ENCODE results near the gene DCBLD1.

The DCBLD1 gene

DNA sequence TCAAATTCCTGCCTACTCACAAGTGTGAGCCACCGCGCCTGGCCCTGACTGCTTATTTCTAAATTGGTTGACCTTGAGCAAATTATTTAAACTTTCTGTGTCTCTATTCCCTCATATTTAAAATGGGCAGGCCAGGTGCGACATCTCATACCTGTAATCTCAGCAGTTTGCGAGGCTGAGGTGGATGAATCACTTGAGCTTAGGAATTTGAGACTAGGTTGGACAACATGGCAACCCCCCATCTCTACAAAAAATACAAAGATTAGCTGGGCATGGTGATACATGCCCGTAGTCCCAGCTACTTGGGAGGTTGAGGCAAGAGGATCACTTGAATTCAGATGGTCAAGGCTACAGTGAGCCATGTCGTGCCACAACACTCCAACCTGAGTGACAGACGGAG lies 26.5 kb downstream of the DCBLD1 start:
- Mint-ChIP-seq H3K27me3 (ENCODE audit: low read depth) (no peaks in the 10 kb centered on the region), H3K4me1 (peaks cover 57% of the 10 kb centered on the region), H3K27ac (peak overlapping the region in 1 of 3 experiments; percentile 39), H3K36me3 (ENCODE audit: low read depth) (no peaks in the 10 kb centered on the region), H3K9me3 (no peaks in the 10 kb centered on the region), H3K4me3 (no peak overlapping the region)
- TF ChIP-seq, protein P1, sequence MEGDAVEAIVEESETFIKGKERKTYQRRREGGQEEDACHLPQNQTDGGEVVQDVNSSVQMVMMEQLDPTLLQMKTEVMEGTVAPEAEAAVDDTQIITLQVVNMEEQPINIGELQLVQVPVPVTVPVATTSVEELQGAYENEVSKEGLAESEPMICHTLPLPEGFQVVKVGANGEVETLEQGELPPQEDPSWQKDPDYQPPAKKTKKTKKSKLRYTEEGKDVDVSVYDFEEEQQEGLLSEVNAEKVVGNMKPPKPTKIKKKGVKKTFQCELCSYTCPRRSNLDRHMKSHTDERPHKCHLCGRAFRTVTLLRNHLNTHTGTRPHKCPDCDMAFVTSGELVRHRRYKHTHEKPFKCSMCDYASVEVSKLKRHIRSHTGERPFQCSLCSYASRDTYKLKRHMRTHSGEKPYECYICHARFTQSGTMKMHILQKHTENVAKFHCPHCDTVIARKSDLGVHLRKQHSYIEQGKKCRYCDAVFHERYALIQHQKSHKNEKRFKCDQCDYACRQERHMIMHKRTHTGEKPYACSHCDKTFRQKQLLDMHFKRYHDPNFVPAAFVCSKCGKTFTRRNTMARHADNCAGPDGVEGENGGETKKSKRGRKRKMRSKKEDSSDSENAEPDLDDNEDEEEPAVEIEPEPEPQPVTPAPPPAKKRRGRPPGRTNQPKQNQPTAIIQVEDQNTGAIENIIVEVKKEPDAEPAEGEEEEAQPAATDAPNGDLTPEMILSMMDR (IDR thresholded peaks at IDR 0.05; ENCODE audit: unreplicated experiment in 3 of 3) = no peak

DNA sequence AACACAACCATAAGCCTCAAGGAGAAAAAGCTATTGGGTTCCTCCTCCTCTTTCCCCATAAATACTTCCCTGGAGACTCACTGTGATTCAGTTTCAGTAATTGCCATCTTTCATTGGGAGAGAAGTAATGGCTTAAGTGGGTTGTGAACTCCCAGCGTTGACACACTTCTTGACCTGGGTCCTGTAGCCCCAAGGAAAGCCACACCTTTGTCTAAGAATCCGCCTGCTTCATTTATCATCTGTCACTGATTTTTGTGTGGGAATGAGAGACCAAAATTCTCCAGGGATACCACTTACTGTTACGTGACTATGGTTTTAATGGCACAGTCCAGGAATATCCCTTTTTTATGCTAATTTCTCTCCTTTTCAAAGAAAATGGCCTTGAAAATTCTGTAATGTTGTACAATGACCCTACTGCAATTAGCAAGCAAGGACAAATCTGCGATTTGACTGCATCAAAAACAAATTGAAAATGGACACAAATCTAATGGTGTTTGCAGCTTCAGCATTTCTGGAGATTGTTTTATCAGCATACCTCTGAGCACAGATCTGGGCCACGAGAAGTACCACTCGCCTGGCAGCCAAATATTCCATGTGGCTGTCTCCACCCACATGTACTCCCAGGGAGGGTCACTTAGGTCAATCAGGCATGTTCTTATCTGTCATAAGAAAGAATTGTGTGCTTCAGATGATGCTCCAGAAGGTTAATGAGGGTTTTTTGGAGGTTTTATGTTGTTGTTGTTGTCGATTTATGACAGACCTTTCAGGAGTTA lies 29.8 kb downstream of the DCBLD1 start:
- TF ChIP-seq, protein P1 (IDR thresholded peaks at IDR 0.05; ENCODE audit: unreplicated experiment in 3 of 3) = no peak
- H3K36me3 Mint-ChIP-seq (ENCODE audit: low read depth) = peaks cover 3% of the 10 kb centered on the region
- H3K4me1 Mint-ChIP-seq = peaks cover 49% of the 10 kb centered on the region
- H3K4me3 Mint-ChIP-seq = no peak overlapping the region
- no peaks in the 10 kb centered on the region for H3K9me3 Mint-ChIP-seq
- H3K27ac Mint-ChIP-seq = peak overlapping the region in 2 of 3 experiments; percentile 51 to 85
- no peaks in the 10 kb centered on the region for H3K27me3 Mint-ChIP-seq (ENCODE audit: low read depth)

DNA sequence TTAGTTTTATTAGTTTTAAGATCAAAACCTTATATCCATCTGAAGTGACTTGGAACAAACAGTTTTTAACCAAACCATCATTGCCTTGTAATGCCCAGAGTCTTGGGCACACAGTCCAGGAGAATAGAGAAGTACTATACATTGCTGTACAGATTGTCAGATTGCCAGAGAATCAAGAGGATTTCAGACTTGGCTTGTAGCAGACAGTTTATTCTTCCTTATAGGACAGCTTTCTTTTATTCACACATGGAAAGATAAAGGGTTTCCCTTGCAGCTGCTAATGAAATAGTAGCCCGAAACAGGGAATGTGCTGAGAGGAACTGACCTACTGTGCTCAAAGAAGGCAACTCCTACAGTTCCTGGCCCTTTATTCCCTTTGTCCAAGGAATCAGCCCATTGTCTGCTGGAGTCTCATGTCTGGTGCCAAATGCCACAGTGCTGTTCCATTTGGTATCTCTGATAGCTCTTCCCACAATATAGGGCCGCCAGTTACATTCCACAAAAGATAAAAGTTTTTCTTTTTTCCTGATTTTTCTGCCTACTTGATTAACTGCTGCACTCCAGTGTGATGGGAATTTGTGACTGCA lies 30.6 kb downstream of the DCBLD1 start:
- H3K9me3 Mint-ChIP-seq = no peaks in the 10 kb centered on the region
- H3K27me3 Mint-ChIP-seq (ENCODE audit: low read depth) = no peaks in the 10 kb centered on the region
- no peak overlapping the region for H3K4me3 Mint-ChIP-seq
- H3K27ac Mint-ChIP-seq = peak overlapping the region; percentile 7 to 51 (median 38)
- peaks cover 5% of the 10 kb centered on the region for H3K36me3 Mint-ChIP-seq (ENCODE audit: low read depth)
- peaks cover 41% of the 10 kb centered on the region for H3K4me1 Mint-ChIP-seq
- TF ChIP-seq, protein P1 (IDR thresholded peaks at IDR 0.05; ENCODE audit: unreplicated experiment in 3 of 3) = no peak

DNA sequence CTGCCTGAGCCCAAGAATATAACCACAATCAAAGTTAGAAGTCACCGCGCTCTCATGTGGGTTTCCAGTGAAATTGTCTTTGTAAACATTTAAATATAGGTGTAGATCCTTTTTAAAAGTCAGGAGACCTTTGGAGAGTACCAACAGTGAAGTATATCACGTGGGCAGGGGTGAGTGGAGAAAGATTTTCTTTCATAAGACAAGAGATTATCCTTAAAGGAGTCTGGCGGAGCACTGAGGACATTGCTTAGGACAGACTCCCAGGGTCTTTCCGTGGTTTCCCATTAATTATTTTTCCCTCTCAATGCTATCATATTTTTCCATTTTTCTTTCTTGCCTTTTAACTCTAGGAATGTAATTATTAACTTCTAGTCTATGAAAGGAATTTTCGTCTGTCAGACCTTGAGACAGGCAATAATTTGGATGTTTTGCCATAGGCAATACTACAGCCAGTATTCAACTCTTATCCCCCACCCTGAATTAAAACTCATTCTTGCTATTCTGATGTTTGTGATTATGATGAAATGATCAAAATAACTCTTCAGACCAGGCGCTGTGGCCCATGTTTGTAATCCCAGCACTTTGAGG lies 31.4 kb downstream of the DCBLD1 start:
- Mint-ChIP-seq H3K4me3 (no peak overlapping the region), H3K27ac (peak overlapping the region; percentile 18 to 51 (median 38)), H3K36me3 (ENCODE audit: low read depth) (peaks cover 9% of the 10 kb centered on the region), H3K4me1 (peaks cover 41% of the 10 kb centered on the region), H3K27me3 (ENCODE audit: low read depth) (no peaks in the 10 kb centered on the region), H3K9me3 (no peaks in the 10 kb centered on the region)
- TF ChIP-seq, protein P1 (IDR thresholded peaks at IDR 0.05; ENCODE audit: unreplicated experiment in 3 of 3) = no peak

DNA sequence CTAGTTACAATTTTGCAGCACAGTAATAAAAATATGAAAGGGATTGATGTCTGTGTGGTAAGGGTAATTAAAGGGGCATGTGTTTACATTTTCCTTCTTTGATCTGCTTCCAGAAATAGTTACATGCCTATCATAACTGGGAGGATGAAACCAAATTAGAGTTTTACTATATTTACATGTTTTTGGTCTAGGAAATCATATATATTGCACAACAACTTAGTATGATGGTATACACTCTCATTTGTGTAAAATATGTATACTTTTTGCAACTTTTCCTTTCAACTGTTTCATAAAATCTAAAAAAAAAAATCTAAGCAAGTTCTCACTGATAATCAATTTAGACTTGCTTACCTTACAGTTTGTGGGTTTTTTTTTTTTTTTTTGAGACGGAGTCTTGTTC lies 32.2 kb downstream of the DCBLD1 start:
- no peak overlapping the region for H3K4me3 Mint-ChIP-seq

More for the DNA sequence above, 32.2 kb downstream of the DCBLD1 start:
- Mint-ChIP-seq H3K27me3 (ENCODE audit: low read depth) (no peaks in the 10 kb centered on the region), H3K36me3 (ENCODE audit: low read depth) (peaks cover 9% of the 10 kb centered on the region), H3K4me1 (peaks cover 41% of the 10 kb centered on the region), H3K27ac (no peak overlapping the region), H3K9me3 (no peaks in the 10 kb centered on the region)
- TF ChIP-seq, protein P1 (IDR thresholded peaks at IDR 0.05; ENCODE audit: unreplicated experiment in 3 of 3) = no peak

Data from nephron (organoid).